CD14-positive monocyte (primary cell): ENCODE measurements around the gene EXOC3L1. TPM values are rescaled to one million over a fixed set of nuclear protein-coding genes. Genes with fewer than 3 reads are reported as not detected.
A peak's percentile ranks its signal among the peaks of the same experiment; 100 is the strongest.

Experiments used
- DNase-seq, 3 donors: peaks; one replicate each; pipeline ENCODE4 v3.0.0-alpha.2; 2011 to 2022
- H2AFZ ChIP-seq: 2 replicates; pipeline ENCODE4 v1.6.0; 2012; ENCODE audit warnings: mild to moderate bottlenecking, low read depth, low read length, inconsistent platforms; ENCODE audit not compliant: insufficient read depth, poor library complexity, severe bottlenecking
- H3K27ac ChIP-seq, 2 donors: 1 replicate in 1 of 2; 2 replicates in 1 of 2; pipeline ENCODE4 v1.5.1; 2012 to 2013; ENCODE audit warnings: low read length in 2 of 2, control low read depth in 1 of 2, inconsistent platforms in 1 of 2, low read depth in 1 of 2, mild to moderate bottlenecking in 1 of 2
- H3K27me3 ChIP-seq, 2 donors: one replicate each; pipeline versions ENCODE4 v1.6.0 to v1.6.1; 2011 to 2013; ENCODE audit warnings: low read length in 2 of 2; ENCODE audit not compliant: control insufficient read depth in 2 of 2, insufficient read depth in 2 of 2
- H3K36me3 ChIP-seq, 2 donors: replicated peaks in 1 of 2; 1 replicate in 1 of 2; 2 replicates in 1 of 2; pipeline versions ENCODE4 v1.5.1 to v1.6.1; 2012 to 2013; ENCODE audit warnings: low read length in 2 of 2, control low read depth in 1 of 2, inconsistent platforms in 1 of 2, mild to moderate bottlenecking in 1 of 2; ENCODE audit not compliant: insufficient read depth in 2 of 2, control insufficient read depth in 1 of 2
- H3K4me1 ChIP-seq, 2 donors: 1 replicate in 1 of 2; 2 replicates in 1 of 2; pipeline versions ENCODE4 v1.5.1 to v1.6.1; 2012 to 2013; ENCODE audit warnings: low read length in 2 of 2, control low read depth in 1 of 2, inconsistent platforms in 1 of 2, mild to moderate bottlenecking in 1 of 2, moderate library complexity in 1 of 2; ENCODE audit not compliant: insufficient read depth in 2 of 2, control insufficient read depth in 1 of 2
- H3K4me2 ChIP-seq: replicated peaks from 2 replicates; pipeline ENCODE3; 2012; ENCODE audit warnings: low read length, moderate library complexity, mild to moderate bottlenecking; ENCODE audit not compliant: poor library complexity, severe bottlenecking; ENCODE audit errors: extremely low read depth
- H3K4me3 ChIP-seq, 3 experiments: fragments of 200-600 bp in 1 of 3; sonication (generic) in 1 of 3; replicated peaks in 1 of 3; 1 replicate in 2 of 3; 2 replicates in 1 of 3; pipeline ENCODE4 v1.5.1; 2011 to 2013; ENCODE audit warnings: low read length in 3 of 3, mild to moderate bottlenecking in 3 of 3, control low read depth in 2 of 3, low read depth in 2 of 3, inconsistent platforms in 1 of 3, moderate library complexity in 1 of 3
- H3K79me2 ChIP-seq: 2 replicates; pipeline ENCODE4 v1.6.0; 2012; ENCODE audit warnings: mild to moderate bottlenecking, control low read depth, inconsistent platforms, low read length, moderate library complexity; ENCODE audit not compliant: insufficient read depth
- H3K9ac ChIP-seq: 2 replicates; pipeline ENCODE4 v1.6.0; 2017; ENCODE audit warnings: low read length, mild to moderate bottlenecking; ENCODE audit not compliant: insufficient read depth, poor library complexity, severe bottlenecking
- H3K9me3 ChIP-seq, 2 donors: replicated peaks in 1 of 2; 1 replicate in 1 of 2; 2 replicates in 1 of 2; pipeline versions ENCODE4 v1.5.1 to v1.6.1; 2012 to 2013; ENCODE audit warnings: low read length in 2 of 2, control low read depth in 1 of 2; ENCODE audit not compliant: control insufficient read depth in 1 of 2, insufficient read depth in 1 of 2
- H4K20me1 ChIP-seq: 2 replicates; pipeline ENCODE4 v1.6.0; 2012; ENCODE audit warnings: mild to moderate bottlenecking, low read length, control low read depth, moderate library complexity; ENCODE audit not compliant: insufficient read depth
- H3K27ac Mint-ChIP-seq, 7 donors: one replicate each; pipeline ENCODE4 v1.8.0; 2020; ENCODE audit warnings: mild to moderate bottlenecking in 7 of 7, mixed read lengths in 7 of 7, moderate library complexity in 6 of 7, inconsistent platforms in 2 of 7
- H3K27me3 Mint-ChIP-seq, 3 donors: one replicate each; pipeline ENCODE4 v1.8.0; 2021 to 2022; ENCODE audit warnings: low read depth in 3 of 3, mild to moderate bottlenecking in 3 of 3, mixed read lengths in 3 of 3, moderate library complexity in 3 of 3, inconsistent platforms in 1 of 3
- H3K36me3 Mint-ChIP-seq, 2 donors: one replicate each; pipeline ENCODE4 v1.8.0; 2020; ENCODE audit warnings: mixed read lengths in 2 of 2, inconsistent platforms in 1 of 2, mild to moderate bottlenecking in 1 of 2
- H3K4me1 Mint-ChIP-seq: one replicate; pipeline ENCODE4 v1.8.0; 2020; ENCODE audit warnings: mild to moderate bottlenecking, mixed read lengths
- H3K4me3 Mint-ChIP-seq, 2 donors: one replicate each; pipeline ENCODE4 v1.8.0; 2020; ENCODE audit warnings: mild to moderate bottlenecking in 2 of 2, mixed read lengths in 2 of 2, moderate library complexity in 1 of 2
- H3K9me3 Mint-ChIP-seq, 7 donors: one replicate each; pipeline ENCODE4 v1.8.0; 2020 to 2022; ENCODE audit warnings: mixed read lengths in 7 of 7, mild to moderate bottlenecking in 6 of 7, moderate library complexity in 6 of 7, inconsistent platforms in 2 of 7
- WGBS: methylation state at CpG from one replicate; pipeline ENCODE4 v1.1.5; 2013; ENCODE audit warnings: missing lambda C conversion rate; ENCODE audit not compliant: insufficient coverage; 5-methylcytosine and 5-hydroxymethylcytosine counted together
- intact Hi-C, 2 donors: fragments of 100-400 bp; cut with micrococcal nuclease; formaldehyde crosslinking; loops; one replicate each; pipeline versions ENCODE4 v1.15.0 to v1.15.1; 2023
- polyA plus RNA-seq, 3 donors: library from polyadenylated mRNA; depleted of rRNA in 1 of 3; unstranded in 2 of 3; stranded (reverse) in 1 of 3; fragments of 300-500 nt in 2 of 3; fragments of >200 nt in 1 of 3; fragmentation: Illumina TruSeq in 2 of 3; gene quantifications; 1 replicate in 2 of 3; 2 replicates in 1 of 3; pipeline ENCODE4 v1.2.3, GENCODE V29; 2012 to 2021
- TF ChIP-seq, protein P1 (sequence below): fragments of 200-600 bp; IDR thresholded peaks from one replicate; pipeline ENCODE4 v1.8.0; 2022; ENCODE audit warnings: antibody characterized with exemption, mild to moderate bottlenecking

Gene EXOC3L1
- polyA plus RNA-seq, 3 donors = 2.8 to 3.7 (median 3.0) TPM

DNA sequence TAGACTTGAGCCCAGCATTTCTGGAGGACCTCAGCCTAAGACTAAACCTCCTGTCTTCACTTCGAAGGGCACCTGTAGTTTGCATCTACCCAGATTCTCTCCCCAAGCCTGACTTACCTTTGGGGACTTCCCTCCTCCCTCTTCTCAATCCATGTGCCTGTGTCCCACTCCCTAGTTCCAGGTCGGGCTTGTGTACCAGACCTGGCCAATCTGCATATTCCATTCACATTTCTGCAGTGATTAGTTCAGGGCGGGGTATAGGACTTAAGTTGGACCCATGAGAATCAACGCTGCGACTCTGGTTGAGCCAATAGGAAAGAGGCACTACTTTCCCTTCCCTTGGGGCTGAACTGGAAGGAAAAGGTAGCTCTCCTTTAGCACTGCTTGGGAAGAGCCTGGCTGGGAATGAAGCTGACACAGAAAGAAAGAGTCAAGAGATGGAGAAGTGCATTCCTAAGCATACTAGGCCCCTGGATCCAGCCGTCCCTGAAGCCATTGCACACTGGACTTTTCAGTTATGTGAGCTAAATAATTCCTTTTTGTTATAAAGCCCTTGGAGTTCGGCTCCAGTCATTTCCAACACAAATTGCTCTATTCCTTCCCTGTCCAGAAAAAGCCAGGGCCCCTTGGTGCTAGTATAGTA, 32.7 kb downstream of the EXOC3L1 start:
- no peak overlapping the region for H3K9ac ChIP-seq
- 88% methylated on average over 5 of the region's 7 CpGs for WGBS
- no peak overlapping the region for H3K4me3 ChIP-seq
- DNase-seq = no peak
- no peak overlapping the region for H2AFZ ChIP-seq
- H3K4me2 ChIP-seq = no peak overlapping the region
- H3K9me3 Mint-ChIP-seq = peaks cover 0 to 9% (median 4%) of the 10 kb centered on the region in 7 donors
- peaks cover 50 to 63% (median 52%) of the 10 kb centered on the region in 3 donors for H3K27me3 Mint-ChIP-seq
- no peak overlapping the region for H3K27ac ChIP-seq
- H4K20me1 ChIP-seq = peaks cover 80% of the 10 kb centered on the region
- no peaks in the 10 kb centered on the region for H3K79me2 ChIP-seq
- H3K4me1 ChIP-seq = peaks cover 45 to 55% of the 10 kb centered on the region in 2 donors
- peaks cover 5 to 43% of the 10 kb centered on the region in 2 donors for H3K27me3 ChIP-seq
- no peaks in the 10 kb centered on the region for H3K36me3 ChIP-seq
- intact Hi-C loops = loop anchor here (5.0 kb wide), 2 partner anchors 140 to 200 kb away; no protein-coding TSS in a partner anchor
- H3K9me3 ChIP-seq = peaks cover 0 to 9% of the 10 kb centered on the region in 2 donors
- peak overlapping the region in 1 of 2 donors; percentile 47 for H3K4me3 Mint-ChIP-seq
- peaks cover 55% of the 10 kb centered on the region for H3K4me1 Mint-ChIP-seq
- peak overlapping the region in 1 of 7 donors; percentile 26 for H3K27ac Mint-ChIP-seq
- TF ChIP-seq, protein P1, sequence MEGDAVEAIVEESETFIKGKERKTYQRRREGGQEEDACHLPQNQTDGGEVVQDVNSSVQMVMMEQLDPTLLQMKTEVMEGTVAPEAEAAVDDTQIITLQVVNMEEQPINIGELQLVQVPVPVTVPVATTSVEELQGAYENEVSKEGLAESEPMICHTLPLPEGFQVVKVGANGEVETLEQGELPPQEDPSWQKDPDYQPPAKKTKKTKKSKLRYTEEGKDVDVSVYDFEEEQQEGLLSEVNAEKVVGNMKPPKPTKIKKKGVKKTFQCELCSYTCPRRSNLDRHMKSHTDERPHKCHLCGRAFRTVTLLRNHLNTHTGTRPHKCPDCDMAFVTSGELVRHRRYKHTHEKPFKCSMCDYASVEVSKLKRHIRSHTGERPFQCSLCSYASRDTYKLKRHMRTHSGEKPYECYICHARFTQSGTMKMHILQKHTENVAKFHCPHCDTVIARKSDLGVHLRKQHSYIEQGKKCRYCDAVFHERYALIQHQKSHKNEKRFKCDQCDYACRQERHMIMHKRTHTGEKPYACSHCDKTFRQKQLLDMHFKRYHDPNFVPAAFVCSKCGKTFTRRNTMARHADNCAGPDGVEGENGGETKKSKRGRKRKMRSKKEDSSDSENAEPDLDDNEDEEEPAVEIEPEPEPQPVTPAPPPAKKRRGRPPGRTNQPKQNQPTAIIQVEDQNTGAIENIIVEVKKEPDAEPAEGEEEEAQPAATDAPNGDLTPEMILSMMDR = no peak
- H3K36me3 Mint-ChIP-seq = peaks cover 7% of the 10 kb centered on the region in 2 donors

DNA sequence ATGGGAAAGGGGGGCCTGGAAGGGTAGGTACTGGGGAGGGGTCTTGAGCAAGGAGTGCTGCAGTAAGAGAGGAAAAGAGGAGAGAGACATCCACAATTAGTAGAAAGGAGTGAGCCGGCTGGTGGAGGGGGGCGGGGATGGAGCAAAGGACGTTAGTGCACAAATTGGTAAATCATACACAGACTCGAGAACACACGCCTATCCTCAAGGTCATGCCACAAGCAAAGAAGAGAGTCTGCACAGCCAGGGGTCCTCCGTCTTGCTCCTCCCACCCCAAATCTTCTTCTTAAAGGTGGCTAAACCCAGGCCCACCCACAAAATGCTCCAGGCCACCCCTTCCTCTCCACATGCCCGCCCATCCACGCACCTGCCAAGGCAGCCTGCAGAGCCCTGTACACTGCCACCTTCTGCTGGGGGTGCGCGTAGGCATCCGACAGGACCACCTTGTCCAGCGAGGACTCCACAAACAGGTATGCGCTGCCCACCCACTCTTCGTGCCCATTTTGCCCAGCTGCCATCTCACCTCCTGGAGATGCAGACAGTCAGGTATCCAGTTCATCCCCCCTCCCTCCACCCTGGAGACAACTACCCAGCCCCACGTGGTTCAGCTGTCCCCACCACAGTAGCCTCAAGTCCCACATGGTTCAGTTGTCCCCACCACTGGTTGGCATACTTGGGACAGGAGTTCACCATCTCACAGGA, 33.6 kb downstream of the EXOC3L1 start:
- Histone ChIP-seq H3K4me1 (peaks cover 36 to 46% of the 10 kb centered on the region in 2 donors), H3K27me3 (peaks cover 5 to 43% of the 10 kb centered on the region in 2 donors), H4K20me1 (peaks cover 76% of the 10 kb centered on the region), H2AFZ (no peak overlapping the region), H3K79me2 (no peaks in the 10 kb centered on the region), H3K9ac (no peak overlapping the region), H3K4me3 (no peak overlapping the region), H3K4me2 (no peak overlapping the region), H3K27ac (no peak overlapping the region), H3K9me3 (peaks cover 0 to 3% of the 10 kb centered on the region in 2 donors), H3K36me3 (no peaks in the 10 kb centered on the region)
- H3K4me1 Mint-ChIP-seq = peaks cover 49% of the 10 kb centered on the region
- intact Hi-C loops = loop anchor here (5.0 kb wide), 2 partner anchors 139 to 199 kb away; no protein-coding TSS in a partner anchor
- H3K9me3 Mint-ChIP-seq = peaks cover 0 to 8% (median 3%) of the 10 kb centered on the region in 7 donors
- H3K36me3 Mint-ChIP-seq = peaks cover 6% of the 10 kb centered on the region in 2 donors
- peak overlapping the region in 1 of 2 donors; percentile 42 for H3K4me3 Mint-ChIP-seq
- WGBS = 82% methylated on average over 13 of the region's 15 CpGs
- H3K27ac Mint-ChIP-seq = no peak overlapping the region
- peaks cover 51 to 63% (median 52%) of the 10 kb centered on the region in 3 donors for H3K27me3 Mint-ChIP-seq
- TF ChIP-seq, protein P1 = no peak
- DNase-seq = no peak
